HepG2 (cell line): ENCODE results near the gene SRXN1. TPM values are rescaled to one million over a fixed set of nuclear protein-coding genes. Genes with fewer than 3 reads are reported as not detected.

Source experiments
- CSRNP2 ChIP-seq: sonication (generic); formaldehyde crosslinking; conservative IDR thresholded peaks from 2 replicates; pipeline ENCODE4 v1.8.0; 2022; ENCODE audit warnings: low read depth, missing genetic modification reagents
- FOXA1 ChIP-seq, 2 experiments: fragments of 450-650 bp in 1 of 2; sonication (generic) in 1 of 2; formaldehyde crosslinking in 1 of 2; IDR thresholded peaks; 2 replicates each; pipeline versions ENCODE4 v1.4.0 to v1.6.1; 2016 to 2020; ENCODE audit warnings: missing genetic modification reagents in 1 of 2
- GFI1 ChIP-seq: sonication (generic); formaldehyde crosslinking; IDR thresholded peaks from 2 replicates; pipeline ENCODE4 v1.5.0; 2020; ENCODE audit warnings: missing genetic modification reagents, mild to moderate bottlenecking, borderline replicate concordance
- NFAT5 ChIP-seq: sonication (generic); formaldehyde crosslinking; IDR thresholded peaks from 2 replicates; pipeline ENCODE4 v1.4.0; 2020; ENCODE audit warnings: missing genetic modification reagents
- NFRKB ChIP-seq: fragments of 450-650 bp; IDR thresholded peaks from 2 replicates; pipeline ENCODE4 v1.6.1; 2017
- PBX2 ChIP-seq: IDR thresholded peaks from 2 replicates; pipeline ENCODE4 v1.6.1; 2016; ENCODE audit warnings: control low read depth
- RNF2 ChIP-seq: fragments of 450-650 bp; conservative IDR thresholded peaks from 2 replicates; pipeline ENCODE4 v1.6.1; 2016; ENCODE audit warnings: low read depth
- RXRA ChIP-seq: sonication (generic); formaldehyde crosslinking; IDR thresholded peaks from 2 replicates; pipeline ENCODE4 v1.5.1; 2020; ENCODE audit warnings: missing genetic modification reagents
- SIX4 ChIP-seq: sonication (generic); formaldehyde crosslinking; IDR thresholded peaks from 2 replicates; pipeline ENCODE4 v1.4.0; 2020; ENCODE audit warnings: missing genetic modification reagents
- SNAPC2 ChIP-seq: sonication (generic); formaldehyde crosslinking; IDR thresholded peaks from 2 replicates; pipeline ENCODE4 v1.8.1; 2022; ENCODE audit warnings: mild to moderate bottlenecking, missing genetic modification reagents
- ZBTB21 ChIP-seq: sonication (generic); formaldehyde crosslinking; IDR thresholded peaks from 2 replicates; pipeline ENCODE4 v1.4.0; 2020; ENCODE audit warnings: missing genetic modification reagents
- ZNF567 ChIP-seq: sonication (generic); formaldehyde crosslinking; IDR thresholded peaks from 2 replicates; pipeline ENCODE4 v1.8.1; 2023; ENCODE audit warnings: mild to moderate bottlenecking, missing genetic modification reagents, borderline replicate concordance
- ZNF747 ChIP-seq: sonication (generic); formaldehyde crosslinking; IDR thresholded peaks from 2 replicates; pipeline ENCODE4 v1.8.1; 2023; ENCODE audit warnings: missing genetic modification reagents, mild to moderate bottlenecking, borderline replicate concordance
- ZNF749 ChIP-seq: sonication (generic); formaldehyde crosslinking; IDR thresholded peaks from 2 replicates; pipeline ENCODE4 v1.8.0; 2022; ENCODE audit warnings: mild to moderate bottlenecking, missing genetic modification reagents, moderate library complexity, borderline replicate concordance
- ZNF768 ChIP-seq: sonication (generic); formaldehyde crosslinking; IDR thresholded peaks from 2 replicates; pipeline ENCODE4 v1.4.0; 2020; ENCODE audit warnings: missing genetic modification reagents
- ZSCAN5A ChIP-seq: sonication (generic); formaldehyde crosslinking; IDR thresholded peaks from 2 replicates; pipeline ENCODE4 v1.8.0; 2022; ENCODE audit warnings: mild to moderate bottlenecking, missing genetic modification reagents, borderline replicate concordance
- ZXDC ChIP-seq: sonication (generic); formaldehyde crosslinking; IDR thresholded peaks from 2 replicates; pipeline ENCODE4 v1.5.0; 2020; ENCODE audit warnings: mild to moderate bottlenecking, missing genetic modification reagents
- polyA plus RNA-seq, 8 experiments: library from polyadenylated mRNA; depleted of rRNA in 3 of 8; stranded (reverse) in 7 of 8; unstranded in 1 of 8; fragments of >200 nt; fragmentation: Illumina TruSeq in 4 of 8; extraction: Trizol in 4 of 8; gene quantifications; 2 replicates each; pipeline versions ENCODE4 v1.2.1 to v1.2.3, GENCODE V29; 2011 to 2016; ENCODE audit warnings: low read depth in 4 of 8, missing spikeins in 1 of 8, mixed read lengths in 1 of 8; ENCODE audit not compliant: insufficient read depth in 1 of 8
- total RNA-seq, 5 experiments: library from RNA; depleted of rRNA; stranded (reverse); fragments of >200 nt; fragmentation: Illumina TruSeq; extraction: Trizol; gene quantifications; 2 replicates each; pipeline ENCODE4 v1.2.3, GENCODE V29; 2016; ENCODE audit warnings: low read depth in 1 of 5

SRXN1 gene
- total and polyA plus RNA-seq, 2 of the 13 experiments (the other 11 are each of a cell fraction or from before 2014, with no cell fraction given), result 29.9 to 87.7 TPM

- TF ChIP-seq RNF2, result no peak
- TF ChIP-seq FOXA1 (IDR thresholded peaks at IDR 0.05), result no peak
- TF ChIP-seq FOXA1 (CRISPR knock-in tag; IDR thresholded peaks at IDR 0.05), result peak; percentile 81
- TF ChIP-seq RXRA (CRISPR knock-in tag), result no peak
- TF ChIP-seq GFI1, result no peak
- TF ChIP-seq ZNF768 (CRISPR knock-in tag), result peak; percentile 74
- no peak for TF ChIP-seq ZNF747 (CRISPR knock-in tag)
- TF ChIP-seq ZNF749 (CRISPR knock-in tag), result no peak
- TF ChIP-seq ZNF567 (CRISPR knock-in tag), result 0 out of 2 replicates have a peak, but pooled peaks have one; percentile 78
- no peak for TF ChIP-seq SIX4 (CRISPR knock-in tag)
- TF ChIP-seq NFAT5 (CRISPR knock-in tag), result no peak
- TF ChIP-seq ZBTB21, result no peak
- TF ChIP-seq ZSCAN5A (CRISPR knock-in tag), result no peak
- no peak for TF ChIP-seq PBX2 (CRISPR knock-in tag)
- TF ChIP-seq SNAPC2 (CRISPR knock-in tag), result no peak
- no peak for TF ChIP-seq ZXDC (CRISPR knock-in tag)
- TF ChIP-seq CSRNP2, result no peak
- no peak for TF ChIP-seq NFRKB
Measured at GRCh38 chr20:667351-668034, 14.5 kb upstream of the SRXN1 start (continued).
